Activated CD4-positive, alpha-beta T cell treated with anti-CD3 and anti-CD28 coated beads for 1 hour (primary cell): ENCODE measurements around the gene KIF9.
"Not testable (repeated sequence)": the region's sequence is repeated elsewhere in the genome, so short reads cannot be mapped to it uniquely, and the experiment has no call there.

Source experiments
- DNase-seq: peaks from one replicate; pipeline ENCODE4 v3.0.0-alpha.2; 2020

Gene KIF9

GRCh38 chr3:47250309-47251060 is 32.1 kb downstream of the KIF9 start:
- DNase-seq = no peak

GRCh38 chr3:47247131-47248064 is 35.2 kb downstream of the KIF9 start:
- no peak for DNase-seq

DNA sequence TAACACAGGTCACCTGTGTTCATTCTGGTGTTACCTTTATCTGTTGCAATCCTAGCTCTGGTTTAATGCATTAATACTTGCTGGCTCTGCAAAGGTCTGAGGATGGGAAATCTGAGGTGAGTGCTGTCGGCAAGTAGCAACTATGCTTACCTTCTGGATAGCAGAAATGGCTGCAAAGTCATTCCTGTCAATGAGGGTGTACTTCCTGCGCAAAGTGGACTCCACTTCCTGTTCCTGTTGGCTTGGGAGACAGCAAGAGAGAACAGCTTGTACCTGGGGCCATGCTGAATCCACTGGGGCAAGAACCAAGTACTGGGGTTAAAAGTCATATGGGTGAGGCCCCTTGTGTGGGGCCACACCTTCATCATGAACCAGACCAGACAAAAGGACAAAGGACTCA is 37.3 kb downstream of the KIF9 start:
- DNase-seq = no peak

GRCh38 chr3:47244531-47245100 is 38.0 kb downstream of the KIF9 start:
- DNase-seq = no peak

GRCh38 chr3:47243419-47244147 is 39.0 kb downstream of the KIF9 start:
- no peak for DNase-seq

DNA sequence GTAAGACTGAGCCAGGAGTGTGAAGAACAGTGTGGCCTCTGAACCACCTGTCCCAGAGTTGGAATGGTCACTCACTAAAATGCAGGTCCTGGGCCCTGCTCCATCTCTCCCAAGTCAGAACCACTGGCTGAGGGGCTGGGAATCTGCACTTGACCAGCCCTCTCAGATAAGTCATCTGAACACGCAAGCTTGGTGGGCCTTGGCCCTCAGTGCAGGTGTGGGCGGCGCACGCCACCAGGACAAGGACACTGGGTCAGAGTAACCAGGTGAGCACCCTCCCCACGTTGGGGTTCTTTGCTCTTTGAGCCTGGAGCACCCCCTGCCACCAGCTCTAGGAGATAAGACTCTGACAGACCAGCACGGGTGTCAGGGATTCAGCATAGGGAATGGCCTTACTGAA is 42.7 kb downstream of the KIF9 start:
- no peak for DNase-seq

DNA sequence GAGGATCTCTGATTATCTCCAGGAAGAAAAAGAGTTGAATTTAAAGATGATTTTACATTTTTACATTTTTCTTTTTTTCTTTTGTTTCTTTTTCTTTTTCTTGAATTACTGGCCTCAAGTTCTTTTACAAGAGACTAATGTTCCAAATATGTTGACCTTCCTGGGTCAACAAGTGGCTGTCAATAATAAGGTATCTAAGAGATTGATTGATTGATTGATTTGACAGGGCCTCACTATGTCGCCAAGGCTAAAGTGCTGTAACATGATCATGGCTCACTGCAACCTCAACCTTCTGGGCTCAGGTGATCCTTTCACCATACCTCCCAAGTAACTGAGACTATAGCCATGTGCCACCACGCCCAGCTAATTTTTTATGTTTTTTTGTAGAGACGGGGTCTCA is 44.6 kb downstream of the KIF9 start:
- no peak for DNase-seq

GRCh38 chr3:47228088-47228487 is 54.5 kb downstream of the KIF9 start:
- no peak for DNase-seq

GRCh38 chr3:47227678-47228077 is 54.9 kb downstream of the KIF9 start:
- DNase-seq = no peak

GRCh38 chr3:47225310-47225906 is 57.2 kb downstream of the KIF9 start:
- no peak for DNase-seq

- no peak for DNase-seq
These were observed 58.8 kb downstream of the KIF9 start for GRCh38 chr3:47223755-47224154.

DNA sequence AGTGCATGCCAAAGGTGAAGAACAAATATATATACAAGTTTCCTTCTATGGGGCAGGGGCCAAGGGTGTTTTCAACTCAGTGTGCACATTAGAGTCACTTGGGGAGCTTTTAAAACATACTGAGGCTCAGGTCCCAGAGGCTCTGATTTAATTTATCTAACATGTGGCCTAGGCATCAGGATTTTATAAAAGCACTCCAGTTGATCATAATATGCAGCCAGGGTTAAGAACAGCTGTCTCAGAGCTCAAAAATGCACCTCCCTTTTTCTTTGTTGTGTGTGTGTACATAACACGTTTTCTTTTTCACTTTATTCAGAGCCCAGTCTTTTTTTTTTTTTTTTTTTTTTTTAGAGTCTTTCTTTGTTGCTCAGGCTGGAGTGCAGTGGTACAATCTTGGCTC is 60.8 kb downstream of the KIF9 start:
- no peak for DNase-seq

- DNase-seq = no peak
These were observed 71.7 kb downstream of the KIF9 start for GRCh38 chr3:47210863-47211405.

- not testable (repeated sequence) for DNase-seq
These were observed 76.6 kb downstream of the KIF9 start for GRCh38 chr3:47206022-47206421.

DNA sequence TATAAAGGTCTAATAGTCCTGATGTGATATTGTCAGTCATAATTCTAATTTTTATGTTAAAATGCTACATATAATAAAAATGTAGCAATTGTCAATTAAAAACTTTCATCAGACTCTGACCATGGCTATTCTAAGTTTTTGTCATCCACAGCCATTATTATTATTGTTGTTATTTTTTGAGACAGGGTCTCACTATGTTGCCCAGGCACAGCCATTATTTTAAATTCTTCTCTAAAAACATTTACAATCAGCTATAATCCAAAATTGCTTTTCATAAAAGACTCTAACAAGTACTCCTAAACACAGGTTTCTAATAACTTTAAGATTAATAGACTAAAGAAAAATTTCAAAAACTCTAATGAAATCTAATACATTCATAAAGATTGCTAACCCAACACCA is 77.7 kb downstream of the KIF9 start:
- no peak for DNase-seq

DNA sequence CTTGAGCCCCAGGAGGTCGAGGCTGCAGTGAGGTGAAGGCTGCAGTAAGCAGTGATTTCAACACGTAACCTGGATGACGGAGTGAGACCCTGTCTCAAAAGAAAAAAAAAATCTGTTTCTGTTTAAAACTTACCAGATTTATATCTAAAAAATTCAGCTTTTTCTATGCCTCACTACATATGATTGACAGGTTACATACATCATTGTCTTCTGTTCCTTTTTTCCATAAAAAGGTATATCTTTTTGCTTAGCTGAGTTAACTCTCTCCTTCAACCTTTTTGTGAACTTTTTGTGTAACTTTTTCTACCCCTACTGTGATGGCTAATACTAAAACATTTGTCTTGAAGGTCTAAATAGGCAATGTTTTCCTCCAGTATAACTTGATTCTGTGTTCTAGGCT is 80.1 kb downstream of the KIF9 start:
- no peak for DNase-seq

DNA sequence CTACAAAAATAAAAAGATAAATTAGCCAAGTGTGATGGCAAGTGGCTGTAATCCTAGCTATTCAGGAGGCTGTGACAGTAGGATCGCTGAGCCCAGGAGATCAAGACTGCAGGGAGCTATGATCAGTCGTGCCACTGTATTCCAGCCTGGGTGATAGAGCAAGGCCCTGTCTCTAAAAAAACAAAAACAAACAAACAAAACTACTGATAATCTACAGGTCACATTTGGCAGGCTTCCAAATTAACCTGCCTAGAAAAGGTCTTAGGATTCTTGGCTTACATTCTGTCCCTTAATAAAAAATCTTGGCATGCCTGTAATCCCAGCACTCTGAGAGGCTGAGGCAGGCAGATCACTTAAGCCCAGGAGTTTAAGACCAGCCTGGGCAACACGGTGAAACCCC is 85.3 kb downstream of the KIF9 start:
- no peak for DNase-seq

GRCh38 chr3:47194994-47195393 is 87.6 kb downstream of the KIF9 start:
- no peak for DNase-seq

DNA sequence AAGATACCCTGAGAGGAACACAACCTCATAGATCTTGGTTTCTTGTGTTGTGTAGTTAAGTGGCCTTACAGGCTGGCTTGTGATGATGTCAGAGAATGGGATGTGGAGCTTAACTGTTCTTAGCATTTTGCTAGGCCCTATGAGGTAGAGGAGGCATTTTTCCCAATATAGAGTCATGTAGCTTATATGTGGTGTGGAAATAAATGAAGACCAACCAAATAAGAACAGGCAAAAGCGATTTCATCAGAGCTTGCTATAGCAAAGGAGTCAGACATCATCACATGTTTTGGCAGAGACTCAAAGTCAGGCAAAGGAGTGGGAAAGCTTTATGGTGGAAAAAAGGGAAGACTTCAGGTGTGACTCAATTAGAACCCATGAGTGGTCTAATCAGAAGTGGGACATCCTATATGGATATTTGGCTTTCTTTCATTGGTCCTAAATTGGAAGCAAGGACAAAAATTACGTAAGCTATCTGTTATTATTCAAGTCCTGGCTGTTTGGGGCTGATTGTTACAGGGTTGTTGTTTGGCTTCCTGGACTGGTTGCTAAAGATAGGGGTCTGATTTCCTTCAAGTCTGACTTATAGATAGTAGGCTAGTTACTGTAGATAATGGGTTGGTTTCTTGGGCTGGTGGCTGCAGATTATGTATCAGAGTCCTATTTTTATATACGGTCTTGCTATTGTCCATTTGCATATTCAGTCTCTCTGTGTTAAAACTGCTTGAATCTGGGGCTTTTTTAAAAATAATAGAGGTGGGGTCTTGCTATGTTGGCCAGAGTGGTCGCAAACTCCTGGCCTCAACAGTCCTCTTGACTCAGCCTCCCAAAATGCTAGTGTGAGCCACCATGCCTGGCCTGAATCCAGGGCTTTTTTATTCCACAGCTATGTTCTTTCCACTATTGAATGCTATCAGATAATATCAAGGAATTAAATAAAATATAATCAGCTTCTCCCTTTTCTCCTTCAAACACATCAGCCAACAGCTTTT is 88.4 kb downstream of the KIF9 start:
- no peak for DNase-seq

DNA sequence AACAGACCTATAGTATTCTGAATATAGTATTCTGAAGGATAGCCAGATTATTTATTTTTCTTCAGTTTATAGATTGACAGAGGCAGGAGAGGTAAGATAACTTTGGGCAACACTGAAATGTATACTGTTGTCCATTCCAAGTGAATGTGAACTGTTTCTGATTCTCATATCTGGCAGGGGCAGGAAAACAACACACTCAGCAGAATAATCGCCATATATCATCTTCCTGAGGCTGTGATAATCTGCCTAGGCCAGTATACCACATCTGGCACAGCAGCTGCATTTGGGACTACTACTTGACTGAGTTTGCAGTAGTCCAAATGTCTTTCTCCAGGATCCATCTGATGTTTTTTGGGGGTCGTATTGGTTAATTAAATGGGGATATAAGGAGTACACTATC is 96.3 kb downstream of the KIF9 start:
- no peak for DNase-seq

GRCh38 chr3:47181685-47182084 is 100.9 kb downstream of the KIF9 start:
- not testable (repeated sequence) for DNase-seq
